AG10803 (cell line): ENCODE results near the gene SPOCD1.

Experiments used
- DNase-seq: peaks from one replicate; pipeline ENCODE4 v3.0.0; 2010; ENCODE audit warnings: low read depth
- H3K4me3 ChIP-seq: 2 replicates; pipeline ENCODE4 v1.5.1; 2011; ENCODE audit warnings: mild to moderate bottlenecking, low read length, control low read depth
- TF ChIP-seq, protein P1 (sequence below): conservative IDR thresholded peaks from 2 replicates; pipeline ENCODE4 v1.5.1; 2011; ENCODE audit warnings: mild to moderate bottlenecking, low read length, control low read depth, inconsistent platforms

Gene SPOCD1

GRCh38 chr1:31815752-31816500, at the start of gene SPOCD1:
SPOCD1 (minus strand) TSS chr1:31816022; CDS start chr1:31815333, 689 bp downstream.
- TF ChIP-seq, protein P1, sequence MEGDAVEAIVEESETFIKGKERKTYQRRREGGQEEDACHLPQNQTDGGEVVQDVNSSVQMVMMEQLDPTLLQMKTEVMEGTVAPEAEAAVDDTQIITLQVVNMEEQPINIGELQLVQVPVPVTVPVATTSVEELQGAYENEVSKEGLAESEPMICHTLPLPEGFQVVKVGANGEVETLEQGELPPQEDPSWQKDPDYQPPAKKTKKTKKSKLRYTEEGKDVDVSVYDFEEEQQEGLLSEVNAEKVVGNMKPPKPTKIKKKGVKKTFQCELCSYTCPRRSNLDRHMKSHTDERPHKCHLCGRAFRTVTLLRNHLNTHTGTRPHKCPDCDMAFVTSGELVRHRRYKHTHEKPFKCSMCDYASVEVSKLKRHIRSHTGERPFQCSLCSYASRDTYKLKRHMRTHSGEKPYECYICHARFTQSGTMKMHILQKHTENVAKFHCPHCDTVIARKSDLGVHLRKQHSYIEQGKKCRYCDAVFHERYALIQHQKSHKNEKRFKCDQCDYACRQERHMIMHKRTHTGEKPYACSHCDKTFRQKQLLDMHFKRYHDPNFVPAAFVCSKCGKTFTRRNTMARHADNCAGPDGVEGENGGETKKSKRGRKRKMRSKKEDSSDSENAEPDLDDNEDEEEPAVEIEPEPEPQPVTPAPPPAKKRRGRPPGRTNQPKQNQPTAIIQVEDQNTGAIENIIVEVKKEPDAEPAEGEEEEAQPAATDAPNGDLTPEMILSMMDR = peak; percentile 85
- H3K4me3 ChIP-seq = peak within 1 kb of the TSS; percentile 44
- peak; percentile 79 for DNase-seq

DNA sequence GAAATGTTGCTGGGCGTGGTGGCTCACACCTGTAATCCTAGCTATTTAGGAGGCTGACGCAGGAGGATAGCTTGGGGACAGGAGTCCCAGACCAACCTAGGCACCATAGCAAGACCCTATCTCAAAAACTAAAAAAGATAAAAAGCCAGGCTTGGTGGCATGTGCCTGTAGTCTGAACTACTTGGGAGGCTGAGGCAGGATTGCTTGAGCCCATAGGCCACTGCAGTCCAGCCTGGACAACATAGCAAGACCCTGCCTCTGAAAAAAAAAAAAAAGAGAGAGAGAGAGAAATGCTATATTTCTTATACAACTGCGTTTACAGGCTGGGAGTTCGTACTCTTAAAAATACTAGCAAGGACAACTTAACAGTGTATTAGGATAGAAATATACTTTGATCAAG, 46.2 kb upstream of the SPOCD1 start:
- no peak overlapping the region for H3K4me3 ChIP-seq
- TF ChIP-seq, protein P1 = no peak
- no peak for DNase-seq

DNA sequence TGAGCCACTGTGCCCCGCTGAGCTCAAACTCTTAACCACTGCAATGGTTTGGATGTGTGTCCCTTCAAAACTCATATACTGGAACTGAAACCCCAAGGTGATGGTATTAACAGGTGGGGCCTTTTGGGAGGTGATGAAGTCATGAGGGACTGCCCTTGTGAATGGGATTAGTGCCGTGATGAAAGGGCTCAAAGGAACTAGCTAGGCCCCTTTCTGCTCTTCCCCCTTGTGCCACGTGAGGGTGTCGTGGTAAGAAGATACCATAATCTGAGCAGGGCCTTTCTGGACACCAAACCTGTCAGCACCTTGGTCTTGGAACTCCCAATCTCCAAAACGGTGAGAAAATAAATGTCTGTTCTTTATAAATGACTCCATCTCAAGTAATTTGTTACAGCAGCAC, 45.5 kb upstream of the SPOCD1 start:
- no peak overlapping the region for H3K4me3 ChIP-seq
- DNase-seq = no peak
- TF ChIP-seq, protein P1 = no peak

- TF ChIP-seq, protein P1 = no peak
- no peak overlapping the region for H3K4me3 ChIP-seq
- no peak for DNase-seq
These were observed 44.8 kb upstream of the SPOCD1 start for GRCh38 chr1:31860581-31860980.

GRCh38 chr1:31859719-31860118, 43.9 kb upstream of the SPOCD1 start:
- DNase-seq = no peak
- TF ChIP-seq, protein P1 = no peak
- no peak overlapping the region for H3K4me3 ChIP-seq

GRCh38 chr1:31859044-31859443, 43.2 kb upstream of the SPOCD1 start:
- no peak for DNase-seq
- TF ChIP-seq, protein P1 = no peak
- H3K4me3 ChIP-seq = no peak overlapping the region

DNA sequence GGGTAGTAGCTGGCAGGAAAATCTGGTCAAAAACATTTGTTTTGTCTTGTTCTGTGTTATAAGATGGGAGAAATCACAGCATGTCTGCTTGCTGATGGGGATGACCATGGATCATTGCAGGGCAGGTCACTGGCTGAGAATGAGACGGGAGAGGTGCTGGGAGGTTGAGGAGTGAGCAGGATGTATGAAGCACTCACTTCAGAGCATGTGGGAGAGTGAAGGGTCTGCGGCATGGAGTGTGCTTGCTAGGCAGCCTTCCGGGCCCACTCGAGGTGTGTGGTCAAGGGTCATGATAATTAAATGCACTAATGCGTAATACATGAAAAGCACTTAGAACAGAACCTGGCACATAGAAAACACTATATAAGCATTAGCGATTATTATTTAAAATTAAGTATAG, 42.0 kb upstream of the SPOCD1 start:
- DNase-seq = no peak
- no peak overlapping the region for H3K4me3 ChIP-seq
- TF ChIP-seq, protein P1 = no peak
